ENCODE measurements around the gene SEC23IP. TPM values are rescaled to one million over a fixed set of nuclear protein-coding genes. Genes with fewer than 3 reads are reported as not detected.
"Not testable (repeated sequence)": the region's sequence is repeated elsewhere in the genome, so short reads cannot be mapped to it uniquely, and the experiment has no call there.

Gene SEC23IP
- polyA plus RNA-seq, 4 donors: 64.6 to 85.9 (median 72.4) TPM

DNA sequence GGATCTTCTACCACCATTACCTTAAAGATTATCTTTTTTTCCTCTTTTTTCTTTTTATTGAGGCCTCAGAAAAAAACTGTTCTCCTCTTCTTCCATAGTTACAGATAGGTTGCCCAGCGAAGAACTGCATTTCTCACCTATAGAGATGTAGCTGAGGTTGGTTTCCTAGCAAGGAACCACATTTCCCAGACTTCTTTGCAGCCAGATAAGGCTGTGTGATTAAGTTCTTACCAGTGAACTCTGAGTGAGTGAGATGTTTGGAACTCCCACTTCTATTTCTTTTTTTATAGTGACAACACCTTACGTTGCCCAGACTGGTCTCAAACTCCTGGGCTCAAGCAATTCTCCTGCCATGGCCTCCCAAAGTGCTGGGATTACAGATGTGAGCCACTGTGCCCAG is 14.0 kb upstream of the SEC23IP start:
- no peak for DNase-seq (ENCODE audit: low read depth in 4 of 4, low spot score in 3 of 4)

DNA sequence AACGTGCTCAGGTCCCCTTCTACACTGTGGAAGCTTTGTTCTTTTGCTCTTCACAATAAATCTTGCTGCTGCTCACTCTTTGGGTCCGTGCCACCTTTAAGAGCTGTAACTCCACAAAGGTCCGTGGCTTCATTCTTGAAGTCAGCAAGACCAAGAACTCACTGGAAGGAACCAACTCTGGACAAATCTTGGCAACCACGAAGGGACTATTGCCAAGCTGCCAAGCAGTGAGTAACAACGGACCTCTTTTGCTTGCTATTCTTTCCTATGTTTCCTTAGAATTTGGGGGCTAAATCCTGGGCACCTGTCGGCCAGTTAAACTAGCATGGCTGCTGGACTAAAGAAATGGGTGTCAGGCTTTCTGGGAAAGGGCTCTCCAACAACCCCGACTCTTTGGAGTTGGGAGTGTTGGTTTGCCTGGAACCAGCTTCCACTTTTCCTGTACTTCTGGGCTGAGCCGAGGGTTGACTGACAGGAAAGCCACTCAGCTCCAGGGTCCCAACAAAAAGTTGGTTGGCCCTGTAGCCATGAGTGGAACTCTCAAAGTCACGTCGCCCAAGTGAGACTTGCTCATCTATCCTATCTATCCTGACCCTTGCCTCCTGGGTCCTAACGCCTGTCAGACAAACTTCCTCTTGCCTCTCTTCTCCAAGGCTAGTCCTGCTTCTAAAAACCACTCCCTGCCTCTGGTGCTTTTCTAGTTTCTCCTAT is 8.5 kb upstream of the SEC23IP start:
- DNase-seq (ENCODE audit: low read depth in 4 of 4, low spot score in 3 of 4): not testable (repeated sequence)

DNA sequence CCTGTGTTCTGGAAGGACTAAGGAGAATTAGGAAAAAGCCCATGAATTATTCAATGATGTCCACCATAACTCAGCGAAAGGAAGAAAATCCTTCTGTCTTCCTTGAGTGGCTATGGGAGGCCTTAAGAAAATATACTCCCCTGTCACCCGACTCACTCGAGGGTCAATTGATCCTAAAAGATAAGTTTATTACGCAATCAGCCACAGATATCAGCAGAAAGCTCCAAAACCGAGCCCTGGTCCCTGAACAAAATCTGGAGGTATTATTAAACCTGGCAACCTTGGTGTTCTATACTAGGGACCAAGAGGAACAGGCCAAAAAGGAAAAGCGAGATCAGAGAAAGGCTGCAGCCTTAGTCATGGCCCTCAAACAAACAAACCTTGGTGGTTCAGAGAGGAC is 6.5 kb upstream of the SEC23IP start:
- not testable (repeated sequence) for DNase-seq (ENCODE audit: low read depth in 4 of 4, low spot score in 3 of 4)

- DNase-seq (ENCODE audit: low read depth in 4 of 4, low spot score in 3 of 4): not testable (repeated sequence)
Observed at GRCh38 chr10:119888715-119889114, 3.8 kb upstream of the SEC23IP start.

DNA sequence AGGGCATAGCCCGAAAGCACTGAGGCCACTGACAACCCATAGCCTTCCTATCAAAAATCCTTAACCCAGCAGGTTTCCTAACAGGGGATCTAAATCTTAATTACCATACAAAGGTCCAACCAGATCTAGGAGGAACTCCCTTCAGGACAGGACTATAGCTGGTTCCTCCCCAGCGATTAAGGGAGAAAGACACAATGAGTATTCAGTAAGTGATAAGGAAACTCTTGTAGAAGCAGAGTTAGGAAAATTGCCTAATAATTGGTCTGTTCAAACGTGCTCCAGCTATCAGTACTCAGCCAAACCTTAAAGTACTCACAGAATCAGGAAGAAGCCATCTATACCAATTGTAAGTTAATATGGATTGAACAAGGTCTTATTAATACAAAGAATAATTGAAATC is 3.3 kb upstream of the SEC23IP start:
- DNase-seq (ENCODE audit: low read depth in 4 of 4, low spot score in 3 of 4): not testable (repeated sequence)

GRCh38 chr10:119890307-119890706 is 2.2 kb upstream of the SEC23IP start:
- not testable (repeated sequence) for DNase-seq (ENCODE audit: low read depth in 4 of 4, low spot score in 3 of 4)

GRCh38 chr10:119891849-119892187 is 712 bp upstream of the SEC23IP start:
- not testable (repeated sequence) for DNase-seq (ENCODE audit: low read depth in 4 of 4, low spot score in 3 of 4)

- no peak for DNase-seq (ENCODE audit: low read depth in 4 of 4, low spot score in 3 of 4)
Observed at GRCh38 chr10:119893074-119893473, 544 bp downstream of the SEC23IP start.

GRCh38 chr10:119893845-119894427 is 1.4 kb downstream of the SEC23IP start:
- no peak for DNase-seq (ENCODE audit: low read depth in 4 of 4, low spot score in 3 of 4)

GRCh38 chr10:119896061-119896655 is 3.6 kb downstream of the SEC23IP start:
- DNase-seq (ENCODE audit: low read depth in 4 of 4, low spot score in 3 of 4): no peak

DNA sequence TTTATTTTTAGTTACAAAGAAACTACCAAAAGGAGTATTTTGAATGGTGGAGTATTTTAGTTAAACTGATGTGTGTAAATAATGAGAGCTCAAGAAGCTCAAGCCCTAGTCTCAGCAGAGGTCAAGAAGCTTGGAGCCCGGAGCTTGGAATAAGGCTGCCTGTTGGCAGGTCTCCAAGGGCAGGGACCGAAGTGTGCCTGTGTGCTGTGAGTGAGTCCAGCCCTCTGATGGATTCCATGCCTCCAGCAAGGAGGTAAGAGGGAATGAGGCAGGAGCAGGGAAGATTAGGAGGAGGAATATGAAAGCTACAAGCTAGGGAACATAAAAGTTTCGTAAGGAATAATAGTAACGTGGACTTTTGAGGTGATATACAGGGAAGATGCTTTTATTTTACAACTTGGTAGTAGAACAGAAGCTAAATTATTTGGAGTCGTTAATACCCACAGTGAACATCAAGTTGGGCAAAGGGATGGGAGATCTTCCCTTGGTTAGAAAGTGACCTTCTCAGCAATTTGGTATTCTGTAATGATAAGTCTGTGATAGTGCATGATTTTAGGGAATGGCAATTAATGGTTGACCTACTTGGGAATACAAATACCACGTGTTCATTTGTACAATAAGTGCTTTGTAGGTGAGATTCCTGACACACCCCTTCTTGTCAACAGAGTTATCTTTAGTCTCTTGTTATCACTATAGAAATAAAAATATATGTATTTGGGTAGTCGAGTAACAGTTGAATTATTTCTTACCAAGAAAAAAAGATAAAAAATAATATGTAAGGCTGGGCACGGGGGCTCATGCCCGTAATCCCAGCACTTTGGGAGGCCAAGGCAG is 4.6 kb downstream of the SEC23IP start:
- no peak for DNase-seq (ENCODE audit: low read depth in 4 of 4, low spot score in 3 of 4)

- DNase-seq (ENCODE audit: low read depth in 4 of 4, low spot score in 3 of 4): no peak
Observed at GRCh38 chr10:119898577-119898976, 6.0 kb downstream of the SEC23IP start.

DNA sequence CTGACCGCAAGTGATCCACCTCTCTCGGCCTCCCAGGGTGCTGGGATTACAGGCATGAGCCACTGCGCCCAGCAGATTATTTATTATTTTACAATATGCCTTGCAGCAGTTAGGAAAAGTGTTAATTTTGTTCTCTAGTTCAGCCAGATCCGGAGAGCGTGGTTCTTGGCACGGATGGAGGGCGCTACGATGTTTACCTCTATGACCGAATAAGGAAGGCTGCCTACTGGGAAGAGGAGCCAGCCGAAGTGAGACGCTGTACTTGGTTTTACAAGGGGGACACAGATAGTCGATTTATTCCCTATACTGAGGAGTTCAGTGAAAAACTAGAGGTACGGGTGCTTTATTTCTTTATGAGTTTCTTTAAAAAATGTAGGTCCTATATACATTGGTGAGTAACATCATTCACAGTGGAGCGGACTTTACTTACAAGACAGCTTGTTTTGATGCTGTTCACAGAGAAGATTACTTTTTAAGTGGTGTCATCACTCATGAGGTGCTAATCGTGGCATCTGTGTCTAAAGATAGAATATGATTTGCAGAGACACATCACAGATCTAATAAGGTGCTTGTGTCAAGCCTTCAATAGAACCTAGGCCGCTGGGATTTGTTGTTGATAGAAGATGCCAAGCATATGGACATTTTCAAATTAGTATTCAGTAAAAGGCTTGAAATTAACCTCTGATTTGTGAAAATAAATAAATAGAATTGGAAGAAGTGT is 11.6 kb downstream of the SEC23IP start:
- DNase-seq (ENCODE audit: low read depth in 4 of 4, low spot score in 3 of 4): no peak

- not testable (repeated sequence) for DNase-seq (ENCODE audit: low read depth in 4 of 4, low spot score in 3 of 4)
Observed at GRCh38 chr10:119907695-119908094, 15.2 kb downstream of the SEC23IP start.

GRCh38 chr10:119908166-119908565 is 15.6 kb downstream of the SEC23IP start:
- DNase-seq (ENCODE audit: low read depth in 4 of 4, low spot score in 3 of 4): no peak

DNA sequence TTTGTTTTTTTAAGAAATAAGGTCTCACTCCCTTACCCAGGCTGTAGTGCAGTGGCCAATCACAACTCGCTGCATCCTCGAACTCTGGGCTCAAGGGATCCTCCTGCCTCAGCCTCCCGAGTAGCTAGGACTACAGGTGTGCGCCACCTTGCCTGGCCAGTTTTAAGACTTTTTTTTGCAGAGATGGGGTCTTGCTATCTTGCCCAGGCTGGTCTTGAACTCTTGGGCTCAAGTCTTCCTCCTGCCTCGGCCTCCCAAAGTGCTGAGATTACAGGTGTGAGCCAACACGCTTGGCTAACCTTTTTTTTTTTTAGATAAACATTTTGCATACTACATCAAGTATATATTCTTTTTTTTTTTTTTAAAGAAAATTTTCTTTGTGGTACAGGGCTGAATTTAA is 18.2 kb downstream of the SEC23IP start:
- DNase-seq (ENCODE audit: low read depth in 4 of 4, low spot score in 3 of 4): no peak

GRCh38 chr10:119917777-119918176 is 25.2 kb downstream of the SEC23IP start:
- DNase-seq (ENCODE audit: low read depth in 4 of 4, low spot score in 3 of 4): no peak

GRCh38 chr10:119919271-119919670 is 26.7 kb downstream of the SEC23IP start:
- no peak for DNase-seq (ENCODE audit: low read depth in 4 of 4, low spot score in 3 of 4)

GRCh38 chr10:119919826-119920225 is 27.3 kb downstream of the SEC23IP start:
- no peak for DNase-seq (ENCODE audit: low read depth in 4 of 4, low spot score in 3 of 4)

DNA sequence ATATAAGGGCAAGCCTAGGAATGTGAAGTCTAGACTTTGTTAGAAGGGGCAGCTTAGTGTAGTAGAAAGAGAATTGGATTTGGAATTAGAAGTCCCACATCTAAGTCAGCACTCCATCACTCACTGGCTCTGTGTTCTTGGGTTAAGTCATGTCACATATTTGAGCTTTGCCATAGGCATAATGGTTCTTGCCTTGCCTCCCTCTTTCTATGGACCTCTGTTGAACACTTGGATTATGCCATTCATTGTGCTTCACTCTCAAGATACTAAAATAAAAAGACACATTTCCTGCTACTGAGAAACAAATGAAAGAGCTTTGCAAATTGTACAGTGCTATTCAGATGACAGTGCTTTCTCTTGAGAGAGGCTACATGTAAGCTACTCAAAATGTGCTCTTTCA is 35.9 kb downstream of the SEC23IP start:
- no peak for DNase-seq (ENCODE audit: low read depth in 4 of 4, low spot score in 3 of 4)

- no peak for DNase-seq (ENCODE audit: low read depth in 4 of 4, low spot score in 3 of 4)
Observed at GRCh38 chr10:119931871-119932270, 39.3 kb downstream of the SEC23IP start.
